ENCODE measurements around the gene LIFR.

LIFR gene

DNA sequence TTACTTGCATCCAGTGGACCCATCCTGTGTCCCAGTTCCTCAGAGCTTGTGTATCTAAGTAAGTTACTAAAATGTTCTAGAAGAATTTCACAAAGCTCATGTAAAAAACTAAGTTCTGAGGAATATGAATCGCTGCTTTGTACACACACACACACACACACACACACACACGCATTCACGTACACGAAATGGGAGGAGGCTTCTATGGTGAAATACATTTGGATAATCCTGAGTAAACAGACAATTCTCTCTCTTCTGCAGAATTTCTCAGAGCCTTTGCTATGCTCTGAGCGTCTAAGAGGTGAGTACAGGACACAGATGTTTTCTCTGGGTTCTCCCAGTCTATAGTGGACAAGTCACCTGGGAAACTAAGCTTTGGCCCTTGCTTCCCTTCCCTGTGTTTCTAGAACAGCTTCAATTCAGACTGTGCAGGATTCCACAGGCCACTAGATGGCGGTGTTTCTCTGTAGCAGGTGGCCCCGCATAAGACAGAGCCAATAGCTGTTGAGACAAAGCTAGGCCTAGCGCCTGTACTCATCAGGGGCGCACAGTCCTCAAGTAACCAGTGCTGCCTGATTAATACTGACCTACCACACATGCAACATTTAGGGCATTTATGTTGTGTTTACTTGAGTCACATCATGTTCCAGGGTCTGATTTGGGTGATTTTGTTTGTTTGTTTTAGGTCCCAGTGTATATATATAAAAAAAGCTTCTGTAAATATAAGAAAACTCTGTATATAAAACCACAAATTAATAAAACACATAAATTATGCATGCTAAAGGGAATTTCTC lies 114.8 kb downstream of the LIFR start:
- Histone ChIP-seq H3K36me3 (no peaks in the 10 kb centered on the region), H3K4me2 (no peak overlapping the region), H3K27ac (no peak overlapping the region), H3K9ac (no peak overlapping the region), H3K4me3 (no peak overlapping the region), H3K4me1 (peaks cover 0 to 7% (median 6%) of the 10 kb centered on the region in 10 experiments; a peak in 14 of 20 replicates), H4K20me1 (peaks cover 0 to 56% (median 0%) of the 10 kb centered on the region in 11 experiments; a peak in 7 of 22 replicates), H3K9me3 (replicated peaks in 1 of 11) (peaks cover 0 to 6% (median 0%) of the 10 kb centered on the region in 11 experiments; a peak in 2 of 22 replicates), H3K27me3 (peaks cover 0 to 94% (median 4%) of the 10 kb centered on the region in 11 experiments; a peak in 11 of 22 replicates)
- no peak for TF ChIP-seq Cebpa-rat (IDR thresholded peaks at IDR 0.05)

GRCh38 chr5:38438757-38439156 lies 117.7 kb downstream of the LIFR start:
- Histone ChIP-seq H3K4me2 (no peak overlapping the region), H3K9ac (no peak overlapping the region), H4K20me1 (peaks cover 0 to 42% (median 0%) of the 10 kb centered on the region in 11 experiments; a peak in 3 of 22 replicates), H3K9me3 (replicated peaks in 1 of 11) (peaks cover 0 to 6% (median 0%) of the 10 kb centered on the region in 11 experiments; a peak in 2 of 22 replicates), H3K4me3 (no peak overlapping the region), H3K36me3 (no peaks in the 10 kb centered on the region), H3K4me1 (peaks cover 6 to 24% (median 21%) of the 10 kb centered on the region in 10 experiments), H3K27ac (no peak overlapping the region), H3K27me3 (peaks cover 0 to 94% (median 0%) of the 10 kb centered on the region in 11 experiments; a peak in 8 of 22 replicates)
- no peak for TF ChIP-seq Cebpa-rat (IDR thresholded peaks at IDR 0.05)

DNA sequence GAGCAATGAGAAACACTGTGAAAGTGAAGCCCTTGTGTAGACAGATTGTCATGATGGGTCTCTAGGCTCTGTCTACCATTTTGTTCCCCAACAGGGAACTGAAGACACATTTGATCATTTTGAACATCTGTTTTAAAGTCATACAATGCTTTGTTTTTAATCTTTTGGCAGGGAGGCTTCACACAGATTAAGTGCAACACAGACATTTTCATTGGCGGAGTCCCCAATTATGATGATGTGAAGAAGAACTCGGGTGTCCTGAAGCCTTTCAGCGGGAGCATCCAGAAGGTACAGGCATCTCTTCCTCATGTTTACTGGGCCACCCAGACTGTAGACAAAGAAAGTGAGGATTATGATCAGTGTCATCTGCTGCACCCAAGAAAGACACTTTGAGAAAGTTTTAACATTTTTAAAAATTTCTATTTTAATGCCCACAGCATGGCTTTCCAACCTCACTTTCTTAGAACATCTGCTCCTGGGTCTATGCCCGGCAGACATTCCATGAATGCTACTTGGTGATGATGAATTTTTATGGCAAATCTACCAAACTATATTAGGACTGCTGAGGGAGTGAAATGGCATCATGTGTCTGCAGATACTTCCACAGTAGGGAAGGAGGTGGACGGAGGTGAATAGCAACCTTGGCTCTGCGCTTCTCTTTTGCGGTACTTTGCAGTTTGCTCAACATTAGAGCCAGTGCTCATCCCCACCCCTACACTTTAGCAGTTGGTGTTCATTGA lies 121.3 kb downstream of the LIFR start:
- Histone ChIP-seq H3K36me3 (no peaks in the 10 kb centered on the region), H4K20me1 (peaks cover 0 to 34% (median 0%) of the 10 kb centered on the region in 11 experiments; a peak in 5 of 22 replicates), H3K4me3 (no peak overlapping the region), H3K4me2 (peak overlapping the region in 8 of 11 experiments; percentile 73 to 89 (median 80); a peak in 9 of 22 replicates), H3K27ac (peak overlapping the region in 1 of 11 experiments; percentile 69; a peak in 1 of 22 replicates), H3K9ac (no peak overlapping the region), H3K27me3 (peaks cover 0 to 98% (median 0%) of the 10 kb centered on the region in 11 experiments; a peak in 7 of 22 replicates), H3K9me3 (replicated peaks in 1 of 11) (peaks cover 0 to 6% (median 0%) of the 10 kb centered on the region in 11 experiments; a peak in 2 of 22 replicates), H3K4me1 (peaks cover 18 to 48% (median 40%) of the 10 kb centered on the region in 10 experiments)
- no peak for TF ChIP-seq Cebpa-rat (IDR thresholded peaks at IDR 0.05)

- peak overlapping the region in 4 of 11 experiments; percentile 22 to 40 (median 28); a peak in 6 of 22 replicates for H3K9ac ChIP-seq
- H4K20me1 ChIP-seq: peaks cover 0 to 31% (median 0%) of the 10 kb centered on the region in 11 experiments; a peak in 5 of 22 replicates
- H3K4me2 ChIP-seq: peak overlapping the region; percentile 4 to 89 (median 78); a peak in 21 of 22 replicates
- 0 out of 20 replicates have a peak overlapping the region, but pooled peaks of 1 of the 10 experiments have one; percentile 17 for H3K4me3 ChIP-seq
- peaks cover 0 to 96% (median 0%) of the 10 kb centered on the region in 11 experiments; a peak in 7 of 22 replicates for H3K27me3 ChIP-seq
- peak in 3 of 11 experiments; percentile 10 to 37 (median 15); a peak in 2 of 22 replicates for TF ChIP-seq Cebpa-rat (IDR thresholded peaks at IDR 0.05)
- H3K9me3 ChIP-seq (replicated peaks in 1 of 11): no peaks in the 10 kb centered on the region; a peak in 1 of 22 replicates
- H3K4me1 ChIP-seq: peaks cover 18 to 61% (median 48%) of the 10 kb centered on the region in 10 experiments
- H3K27ac ChIP-seq: peak overlapping the region in 7 of 11 experiments; percentile 28 to 69 (median 56); a peak in 13 of 22 replicates
- no peaks in the 10 kb centered on the region for H3K36me3 ChIP-seq
Measured at GRCh38 chr5:38433160-38433861, 123.1 kb downstream of the LIFR start.

DNA sequence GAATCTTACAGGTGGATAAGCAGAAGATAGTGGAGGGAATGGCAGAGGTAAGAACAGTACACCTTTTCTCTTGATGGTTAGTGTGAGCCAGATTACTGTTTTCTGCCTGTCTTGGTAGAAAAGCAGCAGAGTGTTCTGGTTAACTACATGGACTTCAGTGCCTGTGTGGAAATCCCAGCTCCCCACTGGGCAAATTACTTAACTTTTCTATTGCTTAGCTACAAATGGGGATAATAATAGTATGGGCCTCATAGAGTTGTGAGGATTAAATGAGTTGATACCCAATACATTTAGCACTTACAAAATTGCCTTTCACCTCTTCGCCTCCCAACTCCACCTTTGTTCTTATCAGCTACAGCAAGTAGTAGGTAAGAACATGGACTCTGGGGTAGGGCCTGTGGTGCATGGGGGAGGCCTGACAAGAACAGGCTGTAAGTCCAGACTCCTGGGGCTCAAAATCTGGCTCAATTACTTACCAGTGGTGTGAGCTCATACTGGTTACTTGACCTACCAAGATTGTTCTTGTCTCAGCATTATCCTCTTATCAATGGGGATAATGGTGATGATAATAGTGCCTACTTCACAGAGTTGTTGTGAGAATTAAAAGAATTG lies 125.1 kb downstream of the LIFR start:
- Histone ChIP-seq H3K27ac (no peak overlapping the region), H3K36me3 (no peaks in the 10 kb centered on the region), H4K20me1 (peaks cover 0 to 18% (median 0%) of the 10 kb centered on the region in 11 experiments; a peak in 5 of 22 replicates), H3K4me3 (no peak overlapping the region), H3K9ac (no peak overlapping the region), H3K4me2 (no peak overlapping the region; a peak in 1 of 22 replicates), H3K9me3 (replicated peaks in 1 of 11) (no peaks in the 10 kb centered on the region), H3K4me1 (peaks cover 25 to 67% (median 52%) of the 10 kb centered on the region in 10 experiments), H3K27me3 (peaks cover 0 to 96% (median 0%) of the 10 kb centered on the region in 11 experiments; a peak in 7 of 22 replicates)
- no peak for TF ChIP-seq Cebpa-rat (IDR thresholded peaks at IDR 0.05)

DNA sequence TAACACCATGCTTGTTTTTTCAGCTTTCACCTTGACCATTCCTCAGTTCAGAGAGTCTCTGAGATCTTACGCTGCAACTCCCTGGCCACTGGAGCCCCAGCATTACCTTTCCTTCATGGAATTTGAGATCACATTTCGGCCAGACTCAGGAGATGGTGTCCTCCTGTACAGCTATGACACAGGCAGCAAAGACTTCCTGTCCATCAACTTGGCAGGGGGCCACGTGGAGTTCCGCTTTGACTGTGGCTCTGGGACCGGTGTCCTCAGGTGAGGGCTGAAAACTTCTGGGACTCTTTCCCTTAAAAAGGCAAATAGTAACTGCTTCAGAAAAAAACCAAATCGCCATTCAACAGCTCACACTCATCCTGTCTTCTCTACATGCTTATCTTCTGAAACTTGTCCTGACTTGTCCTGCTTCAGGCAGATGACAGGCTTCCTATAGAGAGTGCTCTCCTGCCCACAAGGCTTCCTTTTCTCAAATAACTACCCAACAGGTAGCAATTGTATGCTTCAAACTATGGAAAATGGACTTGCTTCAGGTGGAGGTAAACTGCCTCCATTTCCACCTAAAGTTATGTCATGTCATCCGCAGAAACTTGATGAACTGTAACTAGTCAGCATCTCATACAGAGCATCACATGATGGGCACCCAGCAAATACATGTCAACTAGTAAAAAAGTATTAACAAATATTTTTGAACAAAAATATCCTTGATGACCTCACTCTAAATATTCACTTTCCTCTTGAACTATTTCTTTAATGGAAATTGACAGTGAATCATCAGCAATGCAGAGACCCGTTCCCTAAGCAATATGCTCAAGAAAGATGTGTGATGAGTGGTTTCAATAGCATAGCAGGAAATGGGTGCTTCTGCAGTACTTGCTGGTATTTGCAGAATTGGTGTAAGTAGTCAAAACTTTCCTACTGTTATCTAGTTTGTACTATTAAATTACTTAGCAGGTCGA lies 129.2 kb downstream of the LIFR start:
- Histone ChIP-seq H3K27ac (peak overlapping the region in 2 of 11 experiments; percentile 47; a peak in 2 of 22 replicates), H3K9ac (no peak overlapping the region), H3K4me1 (peaks cover 5 to 41% (median 26%) of the 10 kb centered on the region in 10 experiments; a peak in 18 of 20 replicates), H3K9me3 (replicated peaks in 1 of 11) (no peaks in the 10 kb centered on the region), H3K36me3 (no peaks in the 10 kb centered on the region), H4K20me1 (no peaks in the 10 kb centered on the region; a peak in 1 of 22 replicates), H3K27me3 (peaks cover 0 to 93% (median 0%) of the 10 kb centered on the region in 11 experiments; a peak in 6 of 22 replicates), H3K4me3 (no peak overlapping the region), H3K4me2 (peak overlapping the region in 9 of 11 experiments; percentile 12 to 47 (median 24); a peak in 15 of 22 replicates)
- TF ChIP-seq Cebpa-rat (IDR thresholded peaks at IDR 0.05): no peak

DNA sequence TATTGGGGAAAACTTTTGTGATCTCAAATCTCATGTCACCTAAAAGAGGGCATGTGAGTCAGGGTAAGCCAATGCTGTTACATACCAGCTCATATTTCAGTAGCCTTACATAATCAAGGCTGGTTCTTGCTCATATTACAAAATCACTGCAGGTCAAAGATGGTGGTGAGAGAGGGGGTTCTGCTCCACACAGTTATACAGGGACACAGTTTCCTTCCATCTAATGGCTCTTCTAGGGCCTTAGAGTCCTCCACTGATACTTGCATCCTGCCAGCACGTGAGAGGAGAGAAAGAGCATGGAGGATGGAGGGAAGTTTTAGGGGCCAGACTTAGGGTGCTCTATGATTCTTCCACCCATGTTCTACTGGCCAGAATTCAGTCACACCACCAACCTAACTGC lies 130.0 kb downstream of the LIFR start:
- Histone ChIP-seq H3K4me2 (peak overlapping the region in 6 of 11 experiments; percentile 18 to 47 (median 32); a peak in 8 of 22 replicates), H3K36me3 (no peaks in the 10 kb centered on the region), H3K27me3 (peaks cover 0 to 95% (median 0%) of the 10 kb centered on the region in 11 experiments; a peak in 6 of 22 replicates), H3K9me3 (replicated peaks in 1 of 11) (no peaks in the 10 kb centered on the region), H3K4me1 (peaks cover 6 to 47% (median 28%) of the 10 kb centered on the region in 10 experiments; a peak in 18 of 20 replicates), H3K4me3 (no peak overlapping the region), H3K9ac (no peak overlapping the region), H3K27ac (peak overlapping the region in 1 of 11 experiments; percentile 47; a peak in 2 of 22 replicates), H4K20me1 (no peaks in the 10 kb centered on the region; a peak in 1 of 22 replicates)
- no peak for TF ChIP-seq Cebpa-rat (IDR thresholded peaks at IDR 0.05)

Measured in BLaER1 treated with 17β-estradiol and CSF1 and Interleukin-3, amounts not matched to agents 10 nM and 100 nM (cell line).